ENCODE measurements around the gene SLC6A19. TPM values are rescaled to one million over a fixed set of nuclear protein-coding genes. Genes with fewer than 3 reads are reported as not detected.

The SLC6A19 gene
- total and polyA plus RNA-seq, 2 of the 4 experiments (the other 2 are of a cell fraction), result not detected

DNA sequence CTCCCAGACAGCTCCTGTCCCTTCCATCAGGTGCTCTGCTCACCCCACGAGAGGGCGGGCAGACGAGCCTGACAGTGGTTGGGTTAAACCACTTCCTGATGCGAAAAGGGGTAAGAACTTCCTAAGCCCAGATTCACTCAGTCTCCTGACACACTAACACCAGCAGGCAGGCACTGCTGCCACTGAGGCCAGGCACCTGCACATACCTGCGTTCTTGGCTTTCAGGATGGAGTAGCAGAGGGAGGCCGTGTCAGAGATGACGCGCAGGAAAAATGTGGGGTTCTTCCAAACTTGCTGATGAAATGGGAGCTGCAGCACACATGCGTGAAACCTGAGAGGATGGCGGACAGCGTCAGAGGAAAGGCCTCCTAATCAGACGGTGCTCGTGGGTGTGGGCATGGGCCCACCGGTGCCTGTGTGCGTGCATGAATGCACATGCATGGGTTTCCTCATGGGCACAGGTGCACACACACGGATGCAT lies 53.7 kb downstream of the SLC6A19 start:
- Histone ChIP-seq H4K20me1 (ENCODE audit: insufficient read depth, low read length) (no peaks in the 10 kb centered on the region), H4K5ac (ENCODE audit: low read depth, low read length) (no peak overlapping the region), H3K56ac (ENCODE audit: extremely low read depth, insufficient read depth, low read length) (no peak overlapping the region), H2AK9ac (replicated peaks; ENCODE audit: low read depth, low read length, poor library complexity) (no peak overlapping the region), H2AK5ac (ENCODE audit: low read depth, low read length) (no peak overlapping the region), H3K14ac (replicated peaks; ENCODE audit: low read depth, low read length) (no peak overlapping the region), H4K91ac (ENCODE audit: insufficient read depth, low read depth, low read length) (no peak overlapping the region), H2BK20ac (ENCODE audit: low read depth, low read length) (no peak overlapping the region), H3K36me3 (ENCODE audit: control insufficient read depth, insufficient read depth, low read length) (no peaks in the 10 kb centered on the region), H3K79me1 (ENCODE audit: low read depth in 1 of 2, low read length in 2 of 2) (no peaks in the 10 kb centered on the region), H2BK120ac (ENCODE audit: low read depth, low read length) (no peak overlapping the region), H3K27me3 (ENCODE audit: control insufficient read depth, insufficient read depth, low read length) (no peaks in the 10 kb centered on the region; the same call in 1 of the 2 replicates), H3K18ac (ENCODE audit: low read depth, low read length) (no peak overlapping the region), H2AFZ (replicated peaks; ENCODE audit: low read length, poor library complexity) (no peak overlapping the region), H4K8ac (ENCODE audit: low read depth in 2 of 2, low read length in 2 of 2) (no peak overlapping the region), H3K23ac (ENCODE audit: low read depth, low read length) (no peak overlapping the region), H3K4me2 (ENCODE audit: low read depth, low read length) (no peak overlapping the region), H3K4me3 (ENCODE audit: insufficient read depth, low read depth, low read length) (no peak overlapping the region), H3K9me3 (ENCODE audit: control insufficient read depth, insufficient read depth, low read length) (peaks cover 15% of the 10 kb centered on the region), H3K4me1 (ENCODE audit: control insufficient read depth, insufficient read depth, low read length) (no peaks in the 10 kb centered on the region), H3K9ac (ENCODE audit: low read depth, low read length) (no peak overlapping the region), H3K9me1 (ENCODE audit: insufficient read depth, low read length) (no peaks in the 10 kb centered on the region), H3K27ac (ENCODE audit: insufficient read depth, low read length) (no peak overlapping the region), H2BK15ac (ENCODE audit: low read depth, low read length) (no peak overlapping the region), H3K4ac (ENCODE audit: low read depth, low read length) (no peak overlapping the region), H2BK5ac (ENCODE audit: low read depth, low read length, poor library complexity, severe bottlenecking) (no peak overlapping the region)
- no peak for DNase-seq
- CTCF ChIA-PET, result no interaction called here
- in situ Hi-C loops (cut with MboI; ENCODE audit: low sequenced_read_pairs) (no loop called here), dilution Hi-C loops (cut with HindIII; ENCODE audit: low sequenced_read_pairs, unreplicated experiment) (no loop called here), intact Hi-C loops (cut with micrococcal nuclease) (no loop called here)
- POLR2A ChIA-PET (ENCODE audit: unreplicated experiment), result no interaction called here
- ATAC-seq (ENCODE audit: low read depth), result no peak
- no peak for TF ChIP-seq CTCF (conservative IDR thresholded peaks at IDR 0.05; ENCODE audit: low read depth, low read length)
- no peak for TF ChIP-seq CHD1 (IDR thresholded peaks at IDR 0.05; ENCODE audit: low read depth, low read length)
- TF ChIP-seq NFE2L2 (IDR thresholded peaks at IDR 0.05; ENCODE audit: low read depth, low read length), result no peak
- TF ChIP-seq POLR2A (IDR thresholded peaks at IDR 0.05; ENCODE audit: low read depth, low read length), result no peak
- no peak for TF ChIP-seq FOS (IDR thresholded peaks at IDR 0.05; ENCODE audit: low read depth, low read length)
- no peak for TF ChIP-seq MAZ (IDR thresholded peaks at IDR 0.05; ENCODE audit: borderline replicate concordance, low read depth, low read length)
- no peak for TF ChIP-seq RCOR1 (IDR thresholded peaks at IDR 0.05; ENCODE audit: insufficient replicate concordance, low read length)
- no peak for TF ChIP-seq BHLHE40 (IDR thresholded peaks at IDR 0.05; ENCODE audit: low read depth, low read length)
- TF ChIP-seq RAD21 (IDR thresholded peaks at IDR 0.05; ENCODE audit: low read length), result no peak
- no peak for TF ChIP-seq RFX5 (IDR thresholded peaks at IDR 0.05; ENCODE audit: low read depth, low read length)
- no peak for TF ChIP-seq SMC3 (IDR thresholded peaks at IDR 0.05; ENCODE audit: low read depth, low read length)
- no peak for TF ChIP-seq ELK1 (IDR thresholded peaks at IDR 0.05; ENCODE audit: borderline replicate concordance, low read depth, low read length)
- WGBS, 2 experiments (ENCODE audit: extremely low coverage in 2 of 2, insufficient read length in 1 of 2), result 61% methylated on average over 7 of the region's 16 CpGs; no CpG with 5 or more reads in 1 of the 2 experiments
- no TSS peak for BruUV-seq (replicated peaks)

Data from IMR-90 (cell line).